GM12874 (cell line): ENCODE results near the gene GRID1.

Source experiments
- CTCF ChIP-seq: IDR thresholded peaks from 2 replicates; pipeline ENCODE4 v1.5.1; 2011; ENCODE audit warnings: low read depth, mild to moderate bottlenecking, control low read depth, low read length, moderate library complexity; ENCODE audit not compliant: insufficient read depth

Gene GRID1

DNA sequence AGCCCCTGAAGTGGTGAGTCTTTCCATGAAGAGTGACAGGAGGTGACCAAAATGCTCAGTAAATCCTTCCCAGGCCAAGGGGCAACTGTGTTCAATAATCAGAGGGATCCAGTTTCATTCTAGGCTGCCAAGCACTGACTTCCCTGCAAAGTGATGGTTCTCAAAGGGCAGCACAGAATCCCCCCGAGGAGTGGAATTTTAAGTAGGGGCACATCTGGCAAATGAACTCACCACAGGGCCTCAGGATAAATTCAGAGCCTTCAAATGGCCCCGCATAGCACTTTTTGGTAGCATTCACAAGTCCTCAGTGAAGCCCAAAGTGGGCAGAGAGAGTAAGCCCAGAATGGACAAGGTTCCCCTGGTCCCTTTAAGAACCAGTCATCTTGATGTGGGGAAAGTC, 602.5 kb downstream of the GRID1 start:
- no peak for TF ChIP-seq CTCF

DNA sequence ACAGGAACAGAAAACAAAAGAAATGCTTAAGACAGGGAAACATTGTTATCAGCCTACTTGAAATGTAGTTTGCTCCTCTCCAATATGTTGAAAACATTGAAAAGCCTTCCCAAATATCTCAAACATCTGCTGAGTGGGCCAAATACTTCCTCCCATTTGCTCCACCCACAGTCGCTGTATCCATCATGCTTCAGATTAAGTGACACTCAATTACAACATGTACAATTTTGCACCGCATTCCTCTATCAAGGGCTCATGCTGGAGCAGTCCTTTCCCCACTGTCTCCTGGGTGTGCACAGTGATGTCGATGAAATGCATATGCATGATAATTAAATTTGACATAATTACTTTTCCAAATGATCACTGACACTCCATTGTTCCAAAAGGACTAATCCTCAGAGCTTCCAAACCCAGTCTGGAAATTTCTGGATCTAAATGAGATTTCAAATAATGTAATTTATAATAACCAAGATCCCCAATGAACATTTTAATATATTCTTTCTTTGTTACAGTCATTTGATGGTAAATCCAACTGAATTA, 604.6 kb downstream of the GRID1 start:
- no peak for TF ChIP-seq CTCF

- no peak for TF ChIP-seq CTCF
Observed at GRCh38 chr10:85741626-85742300, 624.8 kb downstream of the GRID1 start.

- TF ChIP-seq CTCF: no peak
Observed at GRCh38 chr10:85735997-85736396, 630.6 kb downstream of the GRID1 start.

- TF ChIP-seq CTCF: no peak
Observed at GRCh38 chr10:85734791-85735190, 631.8 kb downstream of the GRID1 start.

DNA sequence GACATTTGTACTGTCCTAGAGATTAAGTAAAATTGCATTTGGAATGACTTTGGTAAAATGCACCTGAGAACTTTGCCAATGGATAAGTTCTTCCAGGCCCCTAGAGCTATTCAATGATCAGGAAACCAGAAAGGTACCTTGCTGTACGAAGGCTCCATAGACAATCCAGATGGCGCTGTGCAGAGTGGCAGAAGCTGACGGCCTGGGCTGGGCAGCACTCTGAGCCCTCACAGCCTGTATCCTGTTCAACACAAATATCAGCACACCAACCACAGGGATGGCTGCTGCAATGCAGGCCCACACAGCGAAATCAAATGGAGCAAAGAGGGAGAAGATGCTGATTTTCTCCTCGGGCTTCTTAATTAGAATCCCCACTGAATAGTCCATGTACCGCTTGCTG, 642.4 kb downstream of the GRID1 start:
- no peak for TF ChIP-seq CTCF

GRCh38 chr10:85720931-85721590, 645.5 kb downstream of the GRID1 start:
- TF ChIP-seq CTCF: no peak
